Effector CD4-positive, alpha-beta T cell (primary cell): ENCODE results near the gene ABCC10.
"Not testable (repeated sequence)": the region's sequence is repeated elsewhere in the genome, so short reads cannot be mapped to it uniquely, and the experiment has no call there.

Source experiments
- DNase-seq: peaks from one replicate; pipeline ENCODE4 v3.0.0-alpha.2; 2020

Gene ABCC10

DNA sequence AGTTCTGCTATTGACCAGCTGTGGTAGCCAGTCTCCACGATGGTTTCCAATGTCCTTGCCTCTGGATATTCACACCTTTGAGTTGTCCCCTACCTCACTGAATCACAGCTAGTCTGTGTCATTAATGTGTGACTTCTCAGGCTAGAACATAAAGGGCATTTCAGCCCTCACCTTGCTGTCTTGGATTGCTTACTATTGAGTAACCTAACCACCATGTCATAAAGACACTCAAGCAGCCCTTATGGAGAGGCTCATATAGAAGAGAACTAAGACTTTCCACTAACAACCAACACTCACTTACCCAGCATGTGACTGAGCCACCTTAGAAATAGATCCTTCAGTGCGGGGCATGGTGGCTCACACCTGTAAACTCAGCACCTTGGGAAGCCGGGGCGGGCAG, 19.1 kb upstream of the ABCC10 start:
- DNase-seq, result no peak

- DNase-seq, result not testable (repeated sequence)
Observed at GRCh38 chr6:43410776-43411175, 16.6 kb upstream of the ABCC10 start.

GRCh38 chr6:43412541-43412940, 14.8 kb upstream of the ABCC10 start:
- DNase-seq, result no peak

DNA sequence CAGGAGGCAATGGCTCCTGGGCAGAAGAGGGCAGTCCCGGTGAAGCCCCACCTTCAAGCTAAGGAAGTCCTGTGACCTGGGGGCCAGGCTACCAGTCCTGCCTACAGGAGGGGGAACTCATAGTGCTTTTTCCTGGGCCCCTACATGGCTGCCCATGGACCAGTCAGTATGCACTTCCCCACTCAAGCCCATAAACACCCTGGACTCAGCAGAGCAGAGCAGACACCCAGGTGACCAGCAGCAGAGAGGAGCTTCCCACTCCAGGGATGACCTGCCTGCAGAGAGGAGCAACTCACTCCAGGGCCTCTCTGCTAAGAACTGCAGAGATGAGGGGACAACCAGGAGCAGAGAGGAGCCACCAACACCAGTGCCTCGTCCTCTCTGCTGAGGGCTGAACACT, 14.3 kb upstream of the ABCC10 start:
- DNase-seq, result no peak

DNA sequence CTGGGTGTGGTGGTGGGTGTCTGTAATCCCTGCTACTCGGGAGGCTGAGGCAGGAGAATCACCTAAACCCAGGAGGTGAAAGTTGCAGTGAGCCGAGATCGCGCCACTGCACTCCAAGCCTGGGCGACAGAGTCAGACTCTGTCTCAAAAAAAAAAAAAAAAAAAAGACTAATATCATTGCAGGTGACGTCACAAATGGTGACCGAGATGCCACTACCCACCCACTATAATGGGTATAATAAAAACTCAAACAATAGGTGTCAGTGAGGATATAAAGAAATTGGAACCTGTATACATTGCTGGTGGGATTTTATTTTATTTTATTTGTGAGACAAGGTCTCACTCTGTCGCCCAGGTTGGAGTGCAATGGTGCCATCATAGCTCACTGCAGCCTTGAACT, 12.1 kb upstream of the ABCC10 start:
- DNase-seq, result not testable (repeated sequence)

DNA sequence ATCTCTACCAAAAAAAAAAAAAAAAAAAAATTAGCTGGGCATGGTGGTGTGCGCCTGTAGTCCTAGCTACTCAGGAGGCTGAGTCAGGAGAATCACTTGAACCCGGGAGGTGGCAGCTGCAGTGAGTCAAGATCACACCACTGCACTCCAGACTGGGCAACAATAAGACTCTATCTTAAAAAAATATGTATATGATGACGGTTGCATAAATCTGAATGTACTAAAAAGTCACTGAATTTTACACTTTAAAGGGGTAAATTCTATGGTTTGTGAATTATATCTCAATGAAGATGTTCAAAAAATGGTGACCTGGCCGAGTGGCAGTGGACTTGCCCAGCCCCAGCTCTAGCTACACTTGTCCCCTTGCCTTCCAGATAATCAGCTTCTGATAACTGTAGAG, 10.4 kb upstream of the ABCC10 start:
- no peak for DNase-seq

GRCh38 chr6:43420012-43420709, 7.2 kb upstream of the ABCC10 start:
- DNase-seq, result no peak

GRCh38 chr6:43421831-43422230, 5.5 kb upstream of the ABCC10 start:
- DNase-seq, result no peak

GRCh38 chr6:43425083-43425482, 2.3 kb upstream of the ABCC10 start:
- DNase-seq, result not testable (repeated sequence)

DNA sequence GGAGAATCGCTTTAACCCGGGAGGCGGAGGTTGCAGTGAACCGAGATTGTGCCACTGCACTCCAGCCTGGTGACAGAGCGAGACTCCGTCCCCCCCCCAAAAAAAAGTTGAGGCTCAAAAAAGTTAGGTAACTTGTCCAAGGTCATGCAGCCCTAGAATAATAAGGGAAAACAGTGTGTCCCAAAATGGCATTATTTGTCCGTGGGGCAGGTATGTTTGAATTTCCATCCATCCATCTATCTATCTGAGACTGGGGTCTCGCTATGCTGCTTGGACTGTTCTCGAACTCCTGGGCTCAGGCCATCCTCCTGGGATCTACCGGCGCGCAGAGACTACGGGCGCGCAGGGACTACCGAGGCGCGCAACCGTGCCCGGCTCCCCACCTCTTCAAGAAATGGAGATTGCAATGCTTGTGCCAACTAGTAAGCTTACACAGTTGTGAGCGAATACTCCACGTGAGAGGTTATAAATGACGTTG, 374 bp upstream of the ABCC10 start:
- no peak for DNase-seq

- DNase-seq, result no peak
Observed at GRCh38 chr6:43428112-43428570, 800 bp downstream of the ABCC10 start.

DNA sequence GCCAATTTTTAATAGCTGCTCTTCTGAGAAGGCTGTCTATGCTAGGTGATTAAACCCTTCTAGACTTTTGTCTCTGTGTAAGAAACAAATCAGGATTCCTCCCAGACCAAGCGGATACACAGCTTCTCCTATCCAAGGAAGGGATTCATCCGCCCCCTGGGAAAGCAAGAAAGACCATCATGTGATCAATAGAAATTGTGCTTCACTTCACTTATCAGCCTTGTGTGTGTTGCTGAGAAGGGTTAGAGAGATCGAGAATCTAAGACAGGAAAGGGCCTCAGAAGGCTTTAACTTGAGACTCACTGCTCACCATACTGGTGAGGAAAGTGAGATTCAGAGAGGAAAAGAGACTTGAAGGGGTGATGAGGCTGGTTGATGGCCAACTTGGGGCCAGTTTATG, 1.5 kb downstream of the ABCC10 start:
- no peak for DNase-seq

GRCh38 chr6:43432009-43432945, 4.9 kb downstream of the ABCC10 start:
- no peak for DNase-seq

- DNase-seq, result no peak
Observed at GRCh38 chr6:43433148-43433547, 5.8 kb downstream of the ABCC10 start.

DNA sequence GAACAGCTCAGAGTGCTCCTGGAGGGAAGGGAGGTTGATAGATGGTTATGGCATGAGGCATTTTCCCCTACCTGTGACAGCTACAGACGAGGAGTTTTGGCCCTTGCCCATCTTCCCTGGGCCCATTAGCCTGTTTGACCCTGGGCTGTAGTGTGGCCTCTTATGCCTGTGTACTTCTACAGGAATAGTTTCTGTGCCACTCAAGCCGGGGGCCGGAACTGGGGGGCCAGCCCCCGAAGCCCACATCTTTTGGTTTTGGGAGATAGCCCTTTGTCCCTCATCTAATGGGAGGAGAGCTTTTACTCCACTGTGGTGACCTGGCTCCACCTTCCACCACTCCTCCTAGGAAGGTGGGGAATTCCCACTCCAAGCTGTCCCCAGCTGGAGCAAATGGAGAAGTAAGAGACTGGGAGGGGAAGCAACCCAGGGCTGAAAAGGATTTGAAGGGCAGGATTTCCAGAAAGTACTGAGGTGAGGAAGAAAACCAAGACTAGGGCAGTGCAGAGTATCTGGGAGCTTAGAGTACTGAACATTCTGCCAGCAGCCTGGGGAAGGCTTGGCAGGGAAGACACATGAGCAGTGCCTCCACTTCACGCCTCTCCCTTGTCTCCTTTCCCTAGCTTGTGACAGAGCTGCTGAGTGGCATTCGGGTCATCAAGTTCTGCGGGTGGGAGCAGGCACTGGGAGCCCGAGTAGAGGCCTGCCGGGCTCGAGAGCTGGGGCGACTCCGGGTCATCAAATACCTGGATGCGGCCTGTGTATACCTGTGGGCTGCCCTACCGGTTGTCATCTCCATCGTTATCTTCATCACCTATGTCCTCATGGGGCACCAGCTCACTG, 6.9 kb downstream of the ABCC10 start:
- DNase-seq, result no peak

DNA sequence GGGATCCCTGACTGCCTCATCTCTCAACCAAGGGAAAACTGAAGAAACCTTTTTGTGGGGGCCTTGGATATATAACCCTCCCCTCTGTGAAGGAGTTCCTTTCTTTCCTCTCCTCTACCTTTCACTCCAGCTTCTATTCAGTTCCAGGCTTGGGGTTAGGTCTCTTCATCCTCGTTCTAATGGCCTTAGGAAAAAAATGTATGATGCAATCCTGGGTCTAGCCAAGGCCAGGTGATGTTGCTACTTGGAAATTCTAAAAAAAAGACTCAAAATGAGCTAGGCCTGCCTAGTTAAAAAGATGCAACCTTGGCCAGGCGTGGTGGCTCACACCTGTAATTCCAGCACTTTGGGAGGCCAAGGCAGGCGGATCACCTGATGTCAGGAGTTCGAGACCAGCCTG, 7.6 kb downstream of the ABCC10 start:
- DNase-seq, result no peak

DNA sequence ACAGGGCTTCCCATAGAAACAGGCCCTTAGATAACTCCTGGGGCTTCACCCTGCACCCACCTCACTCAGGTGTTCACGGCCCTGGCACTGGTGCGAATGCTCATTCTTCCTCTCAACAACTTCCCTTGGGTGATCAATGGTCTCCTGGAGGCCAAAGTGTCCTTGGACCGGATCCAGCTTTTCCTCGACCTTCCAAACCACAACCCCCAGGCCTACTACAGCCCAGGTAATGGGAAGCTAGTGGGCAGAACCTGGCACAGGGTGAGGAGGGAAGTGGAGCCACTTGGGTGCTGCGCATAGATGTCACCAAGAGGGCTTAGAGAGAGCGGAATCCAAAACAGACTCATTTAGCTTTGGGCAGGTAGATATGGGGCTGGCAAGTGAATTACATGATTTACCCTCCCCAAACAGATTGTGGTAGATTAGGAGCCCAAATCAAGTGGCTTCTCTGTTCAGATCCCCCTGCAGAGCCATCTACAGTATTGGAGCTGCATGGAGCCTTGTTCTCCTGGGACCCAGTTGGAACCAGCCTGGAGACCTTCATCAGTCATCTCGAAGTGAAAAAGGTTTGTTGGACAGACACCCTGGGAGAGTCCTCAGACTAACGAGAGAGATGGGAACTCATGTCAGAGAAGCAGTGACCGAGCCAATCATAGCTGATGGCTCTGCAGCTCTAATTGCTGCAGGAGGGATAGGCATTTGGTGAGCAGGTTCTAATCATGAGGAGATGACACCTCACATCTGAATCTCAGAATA, 8.5 kb downstream of the ABCC10 start:
- no peak for DNase-seq

GRCh38 chr6:43436577-43437282, 9.4 kb downstream of the ABCC10 start:
- no peak for DNase-seq

DNA sequence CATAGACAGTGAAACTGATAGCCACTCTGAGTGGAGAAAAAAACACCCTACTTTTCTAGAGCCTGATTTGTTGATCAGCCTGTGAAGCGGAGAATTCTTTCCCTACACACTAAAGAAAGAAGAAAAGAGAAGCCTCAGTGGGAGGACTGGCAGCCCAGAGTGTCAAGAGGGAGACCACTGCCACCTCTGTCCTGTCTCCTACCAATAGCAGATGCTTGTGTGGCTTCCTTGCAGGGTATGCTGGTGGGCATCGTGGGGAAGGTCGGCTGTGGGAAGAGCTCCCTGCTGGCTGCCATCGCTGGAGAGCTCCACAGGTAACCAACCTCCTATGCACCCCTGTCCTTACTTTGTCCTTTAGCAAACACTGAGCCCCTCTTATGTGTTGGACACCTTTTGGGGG, 10.4 kb downstream of the ABCC10 start:
- no peak for DNase-seq

DNA sequence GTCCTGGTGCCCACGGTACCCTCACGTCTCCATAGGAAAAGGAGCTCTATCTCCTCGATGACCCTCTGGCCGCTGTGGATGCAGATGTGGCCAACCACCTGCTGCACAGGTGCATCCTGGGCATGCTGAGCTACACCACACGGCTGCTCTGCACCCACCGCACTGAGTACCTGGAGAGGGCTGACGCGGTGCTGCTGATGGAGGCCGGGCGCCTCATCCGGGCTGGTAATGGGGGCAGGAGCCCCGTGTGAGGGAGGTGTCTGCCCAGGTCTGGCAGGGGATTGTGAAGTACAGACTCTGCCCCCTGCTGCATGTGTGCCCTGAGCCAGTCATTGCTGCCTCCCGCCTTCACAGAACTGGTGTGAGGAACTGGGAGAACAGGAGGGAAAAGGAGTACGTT, 15.6 kb downstream of the ABCC10 start:
- no peak for DNase-seq

GRCh38 chr6:43444036-43444435, 16.7 kb downstream of the ABCC10 start:
- DNase-seq, result no peak

GRCh38 chr6:43444582-43444981, 17.2 kb downstream of the ABCC10 start:
- DNase-seq, result no peak
